Measurements from ENCODE around the gene KLHL29. TPM values are rescaled to one million over a fixed set of nuclear protein-coding genes. Genes with fewer than 3 reads are reported as not detected.
A peak's percentile ranks its signal among the peaks of the same experiment; 100 is the strongest.

Gene KLHL29
- total and polyA plus RNA-seq, 10 of the 15 experiments (the other 5 are each of a cell fraction or from before 2014, with no cell fraction given): 1.4 to 19.5 (median 6.1) TPM

GRCh38 chr2:23386339-23387220 is 1.6 kb downstream of the KLHL29 start:
- RAD21 ChIA-PET (ENCODE audit: unreplicated experiment): interaction anchor here (0.9 to 1.5 kb wide), 4 partner anchors 11 to 18 kb away, joined by 3 to 5 read pairs (median 3); no protein-coding TSS in a partner anchor

More at GRCh38 chr2:23386339-23387220, 1.6 kb downstream of the KLHL29 start:
- CTCF ChIA-PET: interaction anchor here (0.6 to 1.7 kb wide), 5 partner anchors 10 to 180 kb away, joined by 3 to 7 read pairs (median 5); no protein-coding TSS in a partner anchor
- ATAC-seq: peak; percentile 58
- Histone ChIP-seq H4K20me1 (ENCODE audit: control insufficient read depth, insufficient read depth) (no peaks in the 10 kb centered on the region), H3K9me3 (replicated peaks; ENCODE audit: control insufficient read depth, insufficient read depth, low read length) (no peaks in the 10 kb centered on the region), H3K27me3 (replicated peaks in 1 of 2; ENCODE audit: control insufficient read depth in 2 of 2, insufficient read depth in 2 of 2, low read length in 1 of 2) (no peaks in the 10 kb centered on the region), H3K4me1 (ENCODE audit: control insufficient read depth, insufficient read depth, low read length) (peaks cover 9% of the 10 kb centered on the region), H3K27ac (ENCODE audit: control insufficient read depth, insufficient read depth) (peak overlapping the region; percentile 9; the same call in 1 of the 2 replicates), H3K79me2 (ENCODE audit: control insufficient read depth, insufficient read depth, low read length) (peaks cover 27% of the 10 kb centered on the region), H3K36me3 (ENCODE audit: control insufficient read depth in 2 of 2, insufficient read depth in 2 of 2, low read length in 1 of 2) (no peaks in the 10 kb centered on the region), H3K9ac (ENCODE audit: control insufficient read depth, insufficient read depth, low read length) (peak overlapping the region; percentile 25; the same call in 1 of the 2 replicates), H2AFZ (ENCODE audit: control insufficient read depth, low read depth, low read length) (peak overlapping the region; percentile 59), H3K4me2 (ENCODE audit: control insufficient read depth, insufficient read depth) (peak overlapping the region; percentile 85), H3K4me3 (peak overlapping the region; percentile 81)
- no TSS peak for BruUV-seq (replicated peaks)
- WGBS (ENCODE audit: insufficient coverage, insufficient replicate concordance, low lambda C conversion rate, missing lambda C conversion rate): 2% methylated on average over 91 of the region's 91 CpGs
- TF ChIP-seq ASH2L (IDR thresholded peaks at IDR 0.05; ENCODE audit: borderline replicate concordance, low read depth) (no peak), YY1 (IDR thresholded peaks at IDR 0.05; ENCODE audit: low read depth, low read length) (0 out of 2 replicates have a peak, but pooled peaks have one; percentile 28), FOS (IDR thresholded peaks at IDR 0.05; ENCODE audit: borderline replicate concordance, extremely low read depth, insufficient read length) (no peak), IKZF1 (conservative IDR thresholded peaks at IDR 0.05) (peak; percentile 28; the same call in 1 of the 2 replicates), NR2C1 (IDR thresholded peaks at IDR 0.05) (no peak), LARP7 (IDR thresholded peaks at IDR 0.05) (0 out of 2 replicates have a peak, but pooled peaks have one; percentile 43), GABPA (IDR thresholded peaks at IDR 0.05; ENCODE audit: low read depth) (no peak), DPF2 (IDR thresholded peaks at IDR 0.05) (peak; percentile 12; the same call in 1 of the 2 replicates), HSF1 (IDR thresholded peaks at IDR 0.05; ENCODE audit: low read depth, low read length) (no peak), CTCF (IDR thresholded peaks at IDR 0.05 in 2 of 3, conservative IDR thresholded peaks at IDR 0.05 in 1 of 3; ENCODE audit: control insufficient read depth in 2 of 3, extremely low read depth in 1 of 3, insufficient read depth in 1 of 3, low read depth in 3 of 3, low read length in 3 of 3) (peak in 1 of 3 experiments; percentile 16; a peak in 1 of 6 replicates), WRNIP1 (IDR thresholded peaks at IDR 0.05; ENCODE audit: borderline replicate concordance, low read depth, low read length) (no peak), BHLHE40 (IDR thresholded peaks at IDR 0.05; ENCODE audit: borderline replicate concordance in 1 of 2, low read depth in 2 of 2, low read length in 1 of 2) (peak in 1 of 2 experiments; percentile 15; a peak in 1 of 4 replicates)
- no peak for DNase-seq (ENCODE audit: low read depth, low spot score)
- POLR2A ChIA-PET: interaction anchor here (0.6 to 1.9 kb wide), 4 partner anchors 9 to 66 kb away, joined by 3 to 7 read pairs (median 4); no protein-coding TSS in a partner anchor
- no peak for FAIRE-seq
- in situ Hi-C loops (cut with MboI) (loop anchor here (25.0 kb wide), 1 partner anchor 976 kb away; the partner anchor contains the start of gene ITSN2), intact Hi-C loops (cut with micrococcal nuclease; ENCODE audit: unreplicated experiment) (no loop called here)
- SMC1A ChIA-PET (ENCODE audit: uncharacterized antibody, unreplicated experiment): interaction anchor here (0.7 to 1.4 kb wide), 5 partner anchors 10 to 18 kb away, joined by 3 to 6 read pairs (median 4); no protein-coding TSS in a partner anchor
